ENCODE data around the gene POLR2I. TPM values are rescaled to one million over a fixed set of nuclear protein-coding genes. Genes with fewer than 3 reads are reported as not detected.

The POLR2I gene
- 112 and 114 TPM in 2 replicates for polyA plus RNA-seq (2013)

DNA sequence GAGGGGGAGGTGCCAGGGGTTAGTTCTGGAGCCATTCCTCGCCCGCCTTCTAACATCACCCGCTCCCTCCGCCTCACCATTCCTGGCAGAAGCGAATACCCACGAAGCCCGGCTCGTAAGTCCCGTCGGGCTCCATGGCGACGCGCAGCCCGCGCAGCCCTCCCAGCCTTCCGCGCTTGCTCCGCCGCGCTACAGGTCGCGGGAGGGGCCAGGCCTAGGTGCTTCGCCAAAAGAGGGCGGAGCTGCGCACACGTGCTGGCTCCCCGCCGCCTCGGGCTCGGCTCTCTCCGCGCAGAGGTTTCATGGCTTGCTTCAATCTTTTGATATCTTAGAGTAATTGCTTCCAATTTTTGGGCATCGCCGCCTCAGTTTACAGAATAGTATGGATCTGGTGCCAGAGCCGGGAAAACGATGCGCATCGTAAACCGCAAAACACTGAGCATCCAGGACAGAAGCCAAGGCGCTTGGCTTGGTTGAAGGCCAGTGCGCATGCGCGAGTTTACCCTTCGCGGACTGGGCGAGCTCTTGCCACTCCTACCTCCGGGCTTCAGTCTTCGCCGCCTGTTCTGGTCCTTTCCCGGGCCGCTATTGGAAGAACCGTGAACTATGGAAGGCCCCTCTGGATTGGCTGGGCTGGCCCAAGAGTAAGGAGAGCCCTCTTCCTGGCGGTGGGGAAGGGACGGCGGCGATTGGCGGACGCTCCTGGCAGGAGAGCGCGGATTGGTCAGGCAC is at the start of gene POLR2I:
Gene POLR2I, minus strand, starts transcription at position 155 of the 732 bp plus-strand sequence. Its CDS starts 19 bp downstream, at position 136.
- Histone ChIP-seq H4K12ac (ENCODE audit: low read depth, low read length) (peak within 1 kb of the TSS; percentile 70), H3K18ac (ENCODE audit: low read length) (peak within 1 kb of the TSS; percentile 67), H3K79me2 (ENCODE audit: control insufficient read depth, insufficient read depth, low read length, poor library complexity) (peaks cover 12% of the 10 kb centered on the region), H3K27ac (ENCODE audit: low read depth, low read length) (peak within 1 kb of the TSS; percentile 79), H2AK5ac (ENCODE audit: low read length) (no peak within 1 kb of the TSS), H2AFZ (ENCODE audit: insufficient read depth, low read length, poor library complexity) (peak within 1 kb of the TSS; percentile 90), H3K9me3 (ENCODE audit: insufficient read depth, low read depth, low read length) (no peaks in the 10 kb centered on the region), H3K4me3 (ENCODE audit: low read depth, low read length) (peak within 1 kb of the TSS; percentile 93), H3K4me1 (ENCODE audit: control insufficient read depth in 1 of 2, insufficient read depth in 2 of 2, low read length in 2 of 2) (peaks cover 14 to 16% of the 10 kb centered on the region in 2 experiments), H2BK120ac (ENCODE audit: insufficient read depth, low read length, poor library complexity) (peak within 1 kb of the TSS; percentile 40), H2BK12ac (ENCODE audit: low read length) (no peak within 1 kb of the TSS), H3K79me1 (ENCODE audit: low read length) (peaks cover 13% of the 10 kb centered on the region), H3K27me3 (ENCODE audit: insufficient read depth, low read length) (no peaks in the 10 kb centered on the region), H2BK5ac (ENCODE audit: low read depth, low read length, poor library complexity) (no peak within 1 kb of the TSS), H3K4me2 (ENCODE audit: low read length) (peak within 1 kb of the TSS; percentile 93), H3K4ac (ENCODE audit: low read depth, low read length) (peak within 1 kb of the TSS; percentile 60), H3K23ac (ENCODE audit: low read length) (no peak within 1 kb of the TSS), H3K9ac (ENCODE audit: low read length) (peak within 1 kb of the TSS; percentile 76), H4K8ac (ENCODE audit: low read depth, low read length) (peak within 1 kb of the TSS; percentile 91), H4K91ac (ENCODE audit: low read depth, low read length) (peak within 1 kb of the TSS; percentile 70), H3K36me3 (ENCODE audit: control insufficient read depth in 1 of 2, insufficient read depth in 2 of 2, low read length in 2 of 2) (peaks cover 29 to 36% of the 10 kb centered on the region in 2 experiments), H3K14ac (ENCODE audit: low read length) (peak within 1 kb of the TSS; percentile 70)
- DNase-seq = peak; percentile 100
- WGBS (ENCODE audit: extremely low coverage, insufficient coverage, insufficient read length) = no CpG with 5 or more reads among the region's 60 CpGs

DNA sequence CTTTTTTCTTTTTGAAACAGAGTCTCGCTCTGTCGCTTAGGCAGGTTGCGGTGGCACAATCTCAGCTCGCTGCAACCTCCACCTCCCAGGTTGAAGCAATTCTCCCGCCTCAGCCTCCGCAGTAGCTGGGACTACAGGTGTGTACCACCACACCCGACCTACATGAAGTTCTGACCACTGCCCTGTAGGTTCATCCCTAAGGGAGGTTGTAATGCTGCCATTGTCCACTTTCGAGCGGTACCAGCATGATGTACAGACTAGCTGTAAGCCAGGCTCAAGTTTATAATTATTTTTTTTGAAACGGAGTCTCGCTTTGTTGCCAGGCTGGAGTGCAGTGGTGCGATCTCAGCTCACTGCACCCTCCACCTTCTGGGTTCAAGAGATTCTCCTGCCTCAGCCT is 49.1 kb upstream of the POLR2I start:
- Histone ChIP-seq H4K12ac (ENCODE audit: low read depth, low read length) (no peak overlapping the region), H3K27me3 (ENCODE audit: insufficient read depth, low read length) (no peaks in the 10 kb centered on the region), H3K36me3 (ENCODE audit: control insufficient read depth in 1 of 2, insufficient read depth in 2 of 2, low read length in 2 of 2) (peaks cover 10 to 11% of the 10 kb centered on the region in 2 experiments), H3K4ac (ENCODE audit: low read depth, low read length) (no peak overlapping the region), H3K4me2 (ENCODE audit: low read length) (no peak overlapping the region), H3K79me2 (ENCODE audit: control insufficient read depth, insufficient read depth, low read length, poor library complexity) (no peaks in the 10 kb centered on the region), H2AFZ (ENCODE audit: insufficient read depth, low read length, poor library complexity) (no peak overlapping the region), H4K8ac (ENCODE audit: low read depth, low read length) (no peak overlapping the region), H3K18ac (ENCODE audit: low read length) (no peak overlapping the region), H4K91ac (ENCODE audit: low read depth, low read length) (no peak overlapping the region), H3K4me3 (ENCODE audit: low read depth, low read length) (no peak overlapping the region), H3K9me3 (ENCODE audit: insufficient read depth, low read depth, low read length) (peaks cover 2% of the 10 kb centered on the region), H2BK5ac (ENCODE audit: low read depth, low read length, poor library complexity) (no peak overlapping the region), H3K23ac (ENCODE audit: low read length) (no peak overlapping the region), H2AK5ac (ENCODE audit: low read length) (no peak overlapping the region), H3K79me1 (ENCODE audit: low read length) (no peaks in the 10 kb centered on the region), H2BK120ac (ENCODE audit: insufficient read depth, low read length, poor library complexity) (no peak overlapping the region), H3K9ac (ENCODE audit: low read length) (no peak overlapping the region), H2BK12ac (ENCODE audit: low read length) (no peak overlapping the region), H3K4me1 (ENCODE audit: control insufficient read depth in 1 of 2, insufficient read depth in 2 of 2, low read length in 2 of 2) (no peaks in the 10 kb centered on the region), H3K27ac (ENCODE audit: low read depth, low read length) (no peak overlapping the region), H3K14ac (ENCODE audit: low read length) (no peak overlapping the region)
- DNase-seq = no peak
- WGBS (ENCODE audit: extremely low coverage, insufficient coverage, insufficient read length) = no CpG with 5 or more reads among the region's 12 CpGs

DNA sequence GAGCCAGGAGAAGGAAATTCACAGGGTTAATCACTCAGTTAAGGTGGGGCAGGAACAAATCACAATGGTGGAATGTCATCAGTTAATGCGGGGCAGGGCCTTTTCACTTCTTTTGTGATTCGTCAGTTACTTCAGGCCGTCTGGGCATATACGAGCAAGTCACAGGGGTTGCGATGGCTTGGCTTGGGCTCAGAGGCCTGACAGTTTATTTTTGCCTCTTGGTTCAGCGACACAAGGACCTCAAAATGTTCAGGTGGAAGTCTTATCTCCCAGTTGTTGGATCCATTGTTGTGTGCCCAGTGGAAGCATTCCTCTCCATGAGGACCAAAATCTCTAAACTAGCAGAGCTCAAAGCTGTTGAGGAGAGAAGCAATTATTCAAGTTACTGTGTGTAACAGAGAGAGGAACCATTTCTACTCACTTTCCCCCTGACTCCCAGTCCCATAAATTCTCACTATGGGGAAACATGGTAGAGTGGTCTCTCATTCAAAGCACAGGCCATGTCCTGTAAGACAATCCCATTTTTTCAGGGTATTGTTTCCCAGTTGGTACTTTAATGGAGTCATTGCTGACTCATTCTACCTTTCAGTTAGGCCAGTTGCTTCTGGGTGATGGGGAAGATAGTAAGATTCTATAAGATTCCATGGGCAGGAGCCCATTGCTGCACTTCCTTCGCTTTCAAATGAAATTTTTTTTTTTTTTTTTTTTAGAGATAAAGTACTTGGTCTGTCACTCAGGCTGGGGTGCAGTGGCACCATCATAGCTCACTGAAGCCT is 46.3 kb upstream of the POLR2I start:
- no peaks in the 10 kb centered on the region for H3K79me1 ChIP-seq (ENCODE audit: low read length)
- DNase-seq = no peak
- no peak overlapping the region for H4K8ac ChIP-seq (ENCODE audit: low read depth, low read length)
- no peak overlapping the region for H2BK120ac ChIP-seq (ENCODE audit: insufficient read depth, low read length, poor library complexity)
- no peak overlapping the region for H2AFZ ChIP-seq (ENCODE audit: insufficient read depth, low read length, poor library complexity)
- no peak overlapping the region for H2BK5ac ChIP-seq (ENCODE audit: low read depth, low read length, poor library complexity)
- no peak overlapping the region for H3K27ac ChIP-seq (ENCODE audit: low read depth, low read length)
- H3K4me3 ChIP-seq (ENCODE audit: low read depth, low read length) = no peak overlapping the region
- no peak overlapping the region for H3K23ac ChIP-seq (ENCODE audit: low read length)
- H2BK12ac ChIP-seq (ENCODE audit: low read length) = no peak overlapping the region
- WGBS (ENCODE audit: extremely low coverage, insufficient coverage, insufficient read length) = no CpG with 5 or more reads among the region's 7 CpGs
- no peaks in the 10 kb centered on the region for H3K27me3 ChIP-seq (ENCODE audit: insufficient read depth, low read length)
- no peak overlapping the region for H3K4me2 ChIP-seq (ENCODE audit: low read length)
- H3K36me3 ChIP-seq (ENCODE audit: control insufficient read depth in 1 of 2, insufficient read depth in 2 of 2, low read length in 2 of 2) = peaks cover 10 to 13% of the 10 kb centered on the region in 2 experiments
- H2AK5ac ChIP-seq (ENCODE audit: low read length) = no peak overlapping the region
- peaks cover 2% of the 10 kb centered on the region for H3K9me3 ChIP-seq (ENCODE audit: insufficient read depth, low read depth, low read length)
- H3K14ac ChIP-seq (ENCODE audit: low read length) = no peak overlapping the region
- no peak overlapping the region for H4K12ac ChIP-seq (ENCODE audit: low read depth, low read length)
- no peaks in the 10 kb centered on the region for H3K4me1 ChIP-seq (ENCODE audit: control insufficient read depth in 1 of 2, insufficient read depth in 2 of 2, low read length in 2 of 2)
- no peak overlapping the region for H4K91ac ChIP-seq (ENCODE audit: low read depth, low read length)
- no peak overlapping the region for H3K9ac ChIP-seq (ENCODE audit: low read length)
- no peak overlapping the region for H3K18ac ChIP-seq (ENCODE audit: low read length)
- no peaks in the 10 kb centered on the region for H3K79me2 ChIP-seq (ENCODE audit: control insufficient read depth, insufficient read depth, low read length, poor library complexity)
- no peak overlapping the region for H3K4ac ChIP-seq (ENCODE audit: low read depth, low read length)

DNA sequence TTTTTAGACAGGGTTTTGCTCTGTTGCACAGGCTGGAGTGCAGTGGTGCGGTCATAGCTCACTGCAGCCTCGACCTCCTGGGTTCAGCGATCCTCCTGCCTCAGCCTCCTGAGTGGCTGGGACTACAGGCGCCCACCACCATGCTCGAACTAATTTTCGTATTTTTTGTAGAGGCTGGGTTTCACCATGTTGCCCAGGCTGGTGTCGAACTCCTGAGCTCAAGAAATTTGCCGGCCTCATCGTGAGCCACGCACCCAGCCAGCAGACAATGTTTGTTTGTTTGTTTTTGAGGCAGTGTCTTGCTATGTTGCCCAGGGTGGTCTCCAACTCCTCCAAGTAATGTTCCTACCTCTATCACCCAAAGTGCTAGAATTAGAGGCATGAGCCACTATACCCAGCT is 38.5 kb upstream of the POLR2I start:
- H2BK120ac ChIP-seq (ENCODE audit: insufficient read depth, low read length, poor library complexity) = no peak overlapping the region
- H3K4ac ChIP-seq (ENCODE audit: low read depth, low read length) = no peak overlapping the region
- H3K79me2 ChIP-seq (ENCODE audit: control insufficient read depth, insufficient read depth, low read length, poor library complexity) = no peaks in the 10 kb centered on the region
- no peak overlapping the region for H2BK5ac ChIP-seq (ENCODE audit: low read depth, low read length, poor library complexity)
- no peak overlapping the region for H3K27ac ChIP-seq (ENCODE audit: low read depth, low read length)
- no peak overlapping the region for H3K14ac ChIP-seq (ENCODE audit: low read length)
- no peak overlapping the region for H4K12ac ChIP-seq (ENCODE audit: low read depth, low read length)
- H3K4me3 ChIP-seq (ENCODE audit: low read depth, low read length) = no peak overlapping the region
- no peak overlapping the region for H3K4me2 ChIP-seq (ENCODE audit: low read length)
- H3K9ac ChIP-seq (ENCODE audit: low read length) = no peak overlapping the region
- no peak overlapping the region for H3K18ac ChIP-seq (ENCODE audit: low read length)
- no peaks in the 10 kb centered on the region for H3K79me1 ChIP-seq (ENCODE audit: low read length)
- no peaks in the 10 kb centered on the region for H3K4me1 ChIP-seq (ENCODE audit: control insufficient read depth in 1 of 2, insufficient read depth in 2 of 2, low read length in 2 of 2)
- no peak overlapping the region for H3K23ac ChIP-seq (ENCODE audit: low read length)
- H4K91ac ChIP-seq (ENCODE audit: low read depth, low read length) = no peak overlapping the region
- no peak overlapping the region for H2AK5ac ChIP-seq (ENCODE audit: low read length)
- DNase-seq = no peak
- no peak overlapping the region for H4K8ac ChIP-seq (ENCODE audit: low read depth, low read length)
- no peak overlapping the region for H2BK12ac ChIP-seq (ENCODE audit: low read length)
- no peak overlapping the region for H2AFZ ChIP-seq (ENCODE audit: insufficient read depth, low read length, poor library complexity)
- peaks cover 1% of the 10 kb centered on the region for H3K9me3 ChIP-seq (ENCODE audit: insufficient read depth, low read depth, low read length)
- no CpG with 5 or more reads among the region's 10 CpGs for WGBS (ENCODE audit: extremely low coverage, insufficient coverage, insufficient read length)
- peaks cover 41 to 46% of the 10 kb centered on the region in 2 experiments for H3K36me3 ChIP-seq (ENCODE audit: control insufficient read depth in 1 of 2, insufficient read depth in 2 of 2, low read length in 2 of 2)
- no peaks in the 10 kb centered on the region for H3K27me3 ChIP-seq (ENCODE audit: insufficient read depth, low read length)

All from trophoblast cell (in vitro differentiated cells and primary cell).